HFFc6 (cell line): ENCODE measurements around the gene TMEM212. TPM values are rescaled to one million over a fixed set of nuclear protein-coding genes. Genes with fewer than 3 reads are reported as not detected.

ENCODE experiments used
- DNase-seq: peaks from one replicate; pipeline ENCODE4 v3.0.0-alpha.2; 2018
- H3K27ac Mint-ChIP-seq: 2 replicates; pipeline ENCODE4 v1.8.0; 2020; ENCODE audit warnings: mild to moderate bottlenecking, mixed read lengths
- H3K27me3 Mint-ChIP-seq: 2 replicates; pipeline ENCODE4 v1.8.0; 2021; ENCODE audit warnings: mild to moderate bottlenecking, moderate library complexity, mixed read lengths; ENCODE audit not compliant: insufficient read depth
- H3K36me3 Mint-ChIP-seq: 2 replicates; pipeline ENCODE4 v1.8.0; 2021; ENCODE audit warnings: low read depth, mixed read lengths
- H3K4me1 Mint-ChIP-seq: 2 replicates; pipeline ENCODE4 v1.8.0; 2020; ENCODE audit warnings: low read depth, mixed read lengths
- H3K4me3 Mint-ChIP-seq: 2 replicates; pipeline ENCODE4 v1.8.0; 2020; ENCODE audit warnings: mild to moderate bottlenecking, moderate library complexity, mixed read lengths
- H3K9me3 Mint-ChIP-seq: 2 replicates; pipeline ENCODE4 v1.8.0; 2020; ENCODE audit warnings: mild to moderate bottlenecking, mixed read lengths
- total RNA-seq, 6 experiments: library from RNA; stranded (reverse); fragmentation: NEBNext Ultra II Directional; extraction: Animal tissue kit (Norgen Biotek cat#: 25700); gene quantifications; 2 replicates in 1 of 6; 3 replicates in 5 of 6; pipeline ENCODE4 v1.2.3, GENCODE V29; 2021
- TF ChIP-seq, protein P1 (sequence below): fragments of 200-600 bp; sonication (generic); IDR thresholded peaks from 2 replicates; pipeline ENCODE4 v1.5.0; 2021; ENCODE audit warnings: antibody characterized with exemption, mild to moderate bottlenecking

TMEM212 gene
- total RNA-seq, 6 experiments from 2014 or later = not detected

DNA sequence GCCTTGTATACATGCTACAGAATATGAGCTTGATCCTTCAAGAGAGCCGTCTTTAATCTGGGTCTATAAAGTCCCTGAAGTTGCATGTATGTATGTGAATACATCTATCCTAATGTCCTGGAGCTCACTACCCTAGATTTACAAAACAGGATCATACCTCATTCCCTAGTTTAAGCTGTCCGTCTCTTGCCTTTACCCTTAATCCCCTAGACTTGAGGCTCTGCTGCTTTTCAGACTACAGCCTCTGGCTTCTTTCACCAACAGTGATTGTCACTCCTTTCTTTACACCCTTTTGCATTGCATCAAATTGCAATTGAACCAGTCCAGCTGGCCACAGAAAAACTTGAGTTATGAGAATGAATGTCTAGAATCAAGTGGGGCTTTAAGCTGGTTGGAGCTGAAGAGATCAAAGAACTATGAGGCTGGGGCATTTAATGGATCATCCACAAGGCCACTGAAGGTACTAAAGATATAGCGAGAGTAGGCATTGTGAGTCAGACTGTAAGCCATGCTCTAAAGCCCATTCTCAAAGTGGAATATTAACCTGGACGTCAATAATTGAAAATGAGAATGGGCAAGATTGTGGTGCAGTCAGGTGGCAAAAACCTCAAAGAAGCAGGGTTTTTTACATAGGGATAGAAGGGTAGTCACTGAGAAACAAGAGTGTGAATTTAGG lies 20.6 kb upstream of the TMEM212 start:
- no peaks in the 10 kb centered on the region for H3K36me3 Mint-ChIP-seq

DNA sequence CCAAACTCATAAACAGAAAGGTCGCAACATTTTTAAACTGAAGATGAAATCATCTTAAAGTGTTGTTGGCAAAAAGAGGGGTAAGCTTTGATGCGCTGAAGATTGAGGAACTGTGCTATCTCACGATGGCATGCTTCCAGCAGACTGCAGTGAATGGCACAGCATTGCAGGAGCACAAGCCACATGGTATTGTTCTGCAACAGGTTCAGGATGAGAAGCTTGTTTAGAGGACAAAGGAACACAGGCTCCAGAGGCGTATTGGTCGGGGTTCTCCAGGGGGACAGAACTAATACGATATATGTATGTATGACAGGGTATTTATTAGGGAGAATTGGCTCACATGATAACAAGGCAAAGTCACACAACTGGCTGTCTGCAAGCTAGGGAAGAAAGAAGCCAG lies 19.0 kb upstream of the TMEM212 start:
- TF ChIP-seq, protein P1, sequence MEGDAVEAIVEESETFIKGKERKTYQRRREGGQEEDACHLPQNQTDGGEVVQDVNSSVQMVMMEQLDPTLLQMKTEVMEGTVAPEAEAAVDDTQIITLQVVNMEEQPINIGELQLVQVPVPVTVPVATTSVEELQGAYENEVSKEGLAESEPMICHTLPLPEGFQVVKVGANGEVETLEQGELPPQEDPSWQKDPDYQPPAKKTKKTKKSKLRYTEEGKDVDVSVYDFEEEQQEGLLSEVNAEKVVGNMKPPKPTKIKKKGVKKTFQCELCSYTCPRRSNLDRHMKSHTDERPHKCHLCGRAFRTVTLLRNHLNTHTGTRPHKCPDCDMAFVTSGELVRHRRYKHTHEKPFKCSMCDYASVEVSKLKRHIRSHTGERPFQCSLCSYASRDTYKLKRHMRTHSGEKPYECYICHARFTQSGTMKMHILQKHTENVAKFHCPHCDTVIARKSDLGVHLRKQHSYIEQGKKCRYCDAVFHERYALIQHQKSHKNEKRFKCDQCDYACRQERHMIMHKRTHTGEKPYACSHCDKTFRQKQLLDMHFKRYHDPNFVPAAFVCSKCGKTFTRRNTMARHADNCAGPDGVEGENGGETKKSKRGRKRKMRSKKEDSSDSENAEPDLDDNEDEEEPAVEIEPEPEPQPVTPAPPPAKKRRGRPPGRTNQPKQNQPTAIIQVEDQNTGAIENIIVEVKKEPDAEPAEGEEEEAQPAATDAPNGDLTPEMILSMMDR = no peak
- H3K27ac Mint-ChIP-seq = no peak overlapping the region
- peaks cover 29% of the 10 kb centered on the region for H3K4me1 Mint-ChIP-seq
- no peaks in the 10 kb centered on the region for H3K9me3 Mint-ChIP-seq
- no peaks in the 10 kb centered on the region; the same call in 1 of the 2 replicates for H3K27me3 Mint-ChIP-seq
- no peaks in the 10 kb centered on the region for H3K36me3 Mint-ChIP-seq
- DNase-seq = no peak
- H3K4me3 Mint-ChIP-seq = no peak overlapping the region

More for the DNA sequence above, 20.6 kb upstream of the TMEM212 start:
- Mint-ChIP-seq H3K9me3 (no peaks in the 10 kb centered on the region), H3K27me3 (no peaks in the 10 kb centered on the region), H3K27ac (no peak overlapping the region), H3K4me3 (no peak overlapping the region), H3K4me1 (peaks cover 22% of the 10 kb centered on the region)
- TF ChIP-seq, protein P1 = no peak
- DNase-seq = no peak

DNA sequence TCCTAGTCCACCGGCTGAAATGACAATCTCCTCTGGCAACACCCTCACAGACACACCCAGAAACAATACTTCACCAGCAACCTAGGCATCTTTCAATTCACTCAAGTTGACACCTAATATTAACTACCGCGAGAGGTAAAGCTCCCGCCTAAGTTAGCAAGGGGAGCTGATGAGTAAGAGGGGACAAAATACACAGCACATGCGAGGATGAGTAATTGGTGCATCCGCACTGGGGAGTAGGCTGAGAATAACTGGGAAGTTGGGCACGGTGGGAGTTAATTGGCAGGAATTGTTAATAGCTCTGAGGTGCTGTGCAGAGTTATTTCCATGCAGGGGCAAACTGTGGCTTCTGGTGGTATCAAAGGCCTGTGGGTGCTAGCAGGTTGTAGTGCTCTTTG lies 18.3 kb upstream of the TMEM212 start:
- H3K4me3 Mint-ChIP-seq = peak overlapping the region; percentile 9; the same call in 1 of the 2 replicates
- peaks cover 36% of the 10 kb centered on the region for H3K4me1 Mint-ChIP-seq
- no peak for DNase-seq
- H3K36me3 Mint-ChIP-seq = no peaks in the 10 kb centered on the region
- TF ChIP-seq, protein P1 = no peak
- no peaks in the 10 kb centered on the region; the same call in 1 of the 2 replicates for H3K27me3 Mint-ChIP-seq
- H3K9me3 Mint-ChIP-seq = no peaks in the 10 kb centered on the region
- peak overlapping the region; percentile 50 for H3K27ac Mint-ChIP-seq

DNA sequence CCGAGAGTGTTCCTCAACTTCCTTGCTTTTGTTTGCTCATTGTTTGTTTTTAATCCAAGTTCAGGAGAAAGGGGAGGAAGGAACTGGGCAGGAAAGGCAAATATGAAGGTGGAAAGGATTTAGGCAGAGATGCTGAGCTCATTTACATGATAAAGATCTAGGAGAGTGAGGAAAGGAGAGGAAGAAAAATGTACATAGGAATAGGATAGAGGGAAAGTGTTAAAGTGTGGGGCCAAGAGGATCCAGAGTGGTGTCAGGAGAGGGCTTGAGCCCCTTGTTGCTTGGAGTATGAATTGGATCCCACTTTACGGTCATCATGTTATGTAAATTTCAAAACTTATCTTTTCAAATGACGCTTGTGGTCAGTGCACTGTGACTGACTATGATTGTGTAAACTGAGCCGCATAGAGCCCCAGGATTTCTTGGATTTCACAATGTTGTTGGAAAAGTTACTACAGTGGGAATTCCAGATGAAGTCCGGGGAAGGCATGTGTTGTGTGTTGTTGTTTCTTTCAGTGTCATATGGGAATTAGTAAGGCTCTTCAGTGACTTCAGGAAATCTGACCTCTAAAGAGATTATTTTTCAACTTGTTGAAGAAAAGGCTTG lies 17.8 kb upstream of the TMEM212 start:
- peak; percentile 61 for DNase-seq
- H3K36me3 Mint-ChIP-seq = no peaks in the 10 kb centered on the region
- peaks cover 41% of the 10 kb centered on the region for H3K4me1 Mint-ChIP-seq
- TF ChIP-seq, protein P1 = no peak
- peak overlapping the region; percentile 9; the same call in 1 of the 2 replicates for H3K4me3 Mint-ChIP-seq
- peak overlapping the region; percentile 50 for H3K27ac Mint-ChIP-seq
- H3K9me3 Mint-ChIP-seq = no peaks in the 10 kb centered on the region
- H3K27me3 Mint-ChIP-seq = no peaks in the 10 kb centered on the region; the same call in 1 of the 2 replicates

- no peaks in the 10 kb centered on the region for H3K9me3 Mint-ChIP-seq
- peaks cover 48% of the 10 kb centered on the region for H3K4me1 Mint-ChIP-seq
- DNase-seq = no peak
- H3K27ac Mint-ChIP-seq = no peak overlapping the region
- TF ChIP-seq, protein P1 = no peak
- no peaks in the 10 kb centered on the region; the same call in 1 of the 2 replicates for H3K27me3 Mint-ChIP-seq
- no peaks in the 10 kb centered on the region for H3K36me3 Mint-ChIP-seq
- H3K4me3 Mint-ChIP-seq = no peak overlapping the region
Observed at GRCh38 chr3:171827385-171827784, 15.8 kb upstream of the TMEM212 start.
